ENCODE measurements around the gene LRRC52. TPM values are rescaled to one million over a fixed set of nuclear protein-coding genes. Genes with fewer than 3 reads are reported as not detected.

Gene LRRC52
- total RNA-seq, 1 experiment from 2014 or later: not detected

Other genes starting within 250 kb of the LRRC52 start
- gene LMX1A, start 187.3 kb upstream of the LRRC52 start, total RNA-seq (2014; rRNA removed; shearing (Covaris generic)): 0.59 and 1.5 TPM in 2 replicates
- 1.1 and 4.1 TPM in 2 replicates for gene RXRG, start 98.9 kb upstream of the LRRC52 start, total RNA-seq (2014; rRNA removed; shearing (Covaris generic))
- 235 and 280 TPM in 2 replicates for gene MGST3, start 87.2 kb downstream of the LRRC52 start, total RNA-seq (2014; rRNA removed; shearing (Covaris generic))
- 81.9 and 104 TPM in 2 replicates for gene ALDH9A1, start 154.6 kb downstream of the LRRC52 start, total RNA-seq (2014; rRNA removed; shearing (Covaris generic))
- 56.3 and 81.2 TPM in 2 replicates for gene TMCO1, start 224.9 kb downstream of the LRRC52 start, total RNA-seq (2014; rRNA removed; shearing (Covaris generic))

All from H7 (cell line).